ENCODE measurements around the gene TRAF3.
"Not testable (repeated sequence)": the region's sequence is repeated elsewhere in the genome, so short reads cannot be mapped to it uniquely, and the experiment has no call there.

TRAF3 gene

DNA sequence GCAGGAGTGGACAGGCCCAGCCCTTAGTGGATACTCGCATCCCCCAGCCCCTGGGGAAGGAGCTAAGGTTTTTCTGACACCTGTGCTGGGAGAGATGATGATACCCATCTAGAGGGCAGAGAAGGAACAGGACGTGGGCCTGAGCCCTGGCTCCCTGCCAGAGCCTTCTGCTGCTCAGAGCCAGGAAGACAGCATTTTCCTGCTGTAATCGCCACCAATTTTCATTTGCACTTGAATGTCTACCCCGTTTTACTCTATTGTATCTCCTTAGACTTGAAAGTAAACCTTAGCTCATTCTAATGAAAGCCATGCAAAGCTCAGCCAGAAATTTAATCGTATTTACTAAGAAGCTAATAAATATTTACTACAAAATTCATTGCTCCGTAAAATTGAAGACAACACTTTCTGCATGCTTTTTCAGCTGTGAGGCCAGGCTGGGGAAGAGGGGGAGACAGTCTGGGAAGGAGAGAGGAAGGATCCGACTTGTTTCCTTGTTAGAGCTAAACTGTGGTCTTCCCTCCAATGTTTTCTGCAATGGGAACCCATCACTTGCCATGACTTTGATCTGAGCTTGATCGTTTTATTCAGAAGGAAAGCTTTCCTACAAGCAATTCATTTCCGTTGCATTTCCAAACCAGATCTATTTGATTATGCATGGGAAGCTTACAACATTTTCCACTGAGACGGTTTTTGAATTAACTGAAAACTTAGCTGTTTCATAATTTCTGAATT is 17.6 kb upstream of the TRAF3 start:
- Histone ChIP-seq H3K27me3 (no peaks in the 10 kb centered on the region), H4K20me1 (no peaks in the 10 kb centered on the region), H3K4me3 (no peak overlapping the region), H3K4me2 (peak overlapping the region in 5 of 11 experiments; percentile 1 to 48 (median 17); a peak in 9 of 22 replicates), H3K36me3 (no peaks in the 10 kb centered on the region), H3K27ac (no peak overlapping the region), H3K4me1 (peaks cover 25 to 44% (median 37%) of the 10 kb centered on the region in 10 experiments), H3K9me3 (replicated peaks in 1 of 11) (peaks cover 0 to 8% (median 3%) of the 10 kb centered on the region in 11 experiments; a peak in 5 of 22 replicates), H3K9ac (no peak overlapping the region)
- TF ChIP-seq Cebpa-rat (IDR thresholded peaks at IDR 0.05): no peak

DNA sequence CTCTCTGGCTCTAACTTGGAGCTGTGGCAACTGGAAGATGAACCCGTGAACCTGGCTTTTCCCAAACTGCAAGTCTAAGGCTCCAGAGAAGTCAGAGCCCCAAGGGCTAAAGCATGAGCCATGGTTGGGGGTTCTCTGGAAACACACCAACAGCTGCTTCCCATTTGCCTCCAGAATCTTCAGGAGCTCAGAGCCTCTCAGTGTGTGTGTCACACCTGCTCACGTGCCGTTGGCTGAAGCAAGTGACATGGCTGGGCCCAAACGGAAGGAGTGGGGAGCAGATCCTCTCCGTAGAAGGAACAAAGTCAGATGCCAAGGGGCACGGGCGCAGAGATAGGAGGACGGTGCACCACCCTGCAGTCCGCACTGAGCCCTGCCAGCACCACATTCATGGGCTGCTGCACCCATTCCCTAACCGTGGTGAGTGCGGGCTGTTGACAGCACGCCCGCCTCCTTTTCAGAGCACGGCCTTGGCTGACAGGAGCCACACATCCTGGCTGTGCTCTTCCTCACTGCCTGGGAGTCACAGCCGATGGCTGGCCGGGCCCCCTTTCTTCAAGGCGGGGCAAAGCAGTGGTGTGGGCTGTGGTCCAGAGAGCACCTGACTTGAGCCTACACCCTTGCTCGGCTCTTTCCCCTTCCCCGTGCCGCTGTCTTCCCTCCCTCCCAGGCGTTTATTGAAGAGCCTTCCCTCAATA is 16.6 kb upstream of the TRAF3 start:
- Histone ChIP-seq H3K4me2 (no peak overlapping the region), H3K9ac (no peak overlapping the region)

DNA sequence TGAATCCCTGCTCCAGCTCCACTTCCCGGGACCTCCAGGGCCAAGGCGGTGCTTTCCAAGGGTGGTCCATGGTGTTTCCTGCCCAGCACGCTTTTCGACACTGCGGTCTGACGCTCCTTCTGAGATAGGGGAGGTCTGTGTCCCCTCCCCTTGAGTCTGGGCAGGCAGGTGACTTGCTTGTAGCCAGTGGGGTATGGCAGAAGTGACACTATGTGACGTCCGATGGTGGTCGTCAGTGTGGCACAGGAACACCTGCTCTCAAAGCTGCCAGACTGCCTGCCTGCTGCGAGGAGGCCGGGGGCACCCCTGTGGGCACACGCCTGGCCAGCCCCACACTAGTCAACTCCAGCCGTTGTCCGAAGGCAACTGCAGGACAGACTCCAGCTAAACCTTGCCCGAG is 16.0 kb upstream of the TRAF3 start:
- no peak for TF ChIP-seq Cebpa-rat (IDR thresholded peaks at IDR 0.05)
- Histone ChIP-seq H4K20me1 (no peaks in the 10 kb centered on the region), H3K9me3 (replicated peaks in 1 of 11) (peaks cover 0 to 8% (median 3%) of the 10 kb centered on the region in 11 experiments; a peak in 5 of 22 replicates), H3K4me3 (no peak overlapping the region), H3K4me1 (peaks cover 22 to 43% (median 35%) of the 10 kb centered on the region in 10 experiments), H3K4me2 (no peak overlapping the region), H3K36me3 (no peaks in the 10 kb centered on the region), H3K9ac (no peak overlapping the region), H3K27ac (no peak overlapping the region), H3K27me3 (no peaks in the 10 kb centered on the region)

More for the DNA sequence above, 16.6 kb upstream of the TRAF3 start:
- H3K9me3 ChIP-seq (replicated peaks in 1 of 11): peaks cover 0 to 8% (median 3%) of the 10 kb centered on the region in 11 experiments; a peak in 5 of 22 replicates
- peaks cover 22 to 42% (median 36%) of the 10 kb centered on the region in 10 experiments for H3K4me1 ChIP-seq
- H3K27me3 ChIP-seq: no peaks in the 10 kb centered on the region
- H3K4me3 ChIP-seq: no peak overlapping the region
- no peak for TF ChIP-seq Cebpa-rat (IDR thresholded peaks at IDR 0.05)
- H4K20me1 ChIP-seq: no peaks in the 10 kb centered on the region
- no peak overlapping the region for H3K27ac ChIP-seq
- H3K36me3 ChIP-seq: no peaks in the 10 kb centered on the region

DNA sequence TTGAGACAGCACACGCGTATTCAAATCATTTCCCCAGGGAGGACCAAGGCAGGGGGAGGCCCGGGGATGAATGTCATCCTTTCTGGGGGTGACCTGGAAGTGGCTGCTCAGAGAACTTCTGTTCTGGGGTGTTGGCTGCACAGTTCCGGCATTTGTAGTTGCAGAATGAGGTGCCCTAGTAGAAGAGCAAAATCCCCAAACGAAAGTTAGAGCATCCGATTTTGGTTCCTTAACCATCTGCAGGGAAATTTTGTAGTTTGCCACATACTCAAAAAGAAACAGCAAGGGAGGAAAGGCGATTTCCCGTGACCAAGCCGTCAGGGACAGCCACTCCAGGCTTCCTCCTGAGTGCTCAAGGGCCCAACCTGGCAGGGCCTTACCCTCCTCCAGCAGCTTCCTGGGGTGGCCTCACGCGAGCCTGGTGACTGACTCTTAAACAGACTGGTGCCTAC is 13.0 kb upstream of the TRAF3 start:
- Histone ChIP-seq H3K27ac (peak overlapping the region in 7 of 11 experiments; percentile 2 to 85 (median 38); a peak in 10 of 22 replicates), H3K9ac (peak overlapping the region in 3 of 11 experiments; percentile 31 to 74 (median 69); a peak in 5 of 22 replicates), H3K4me3 (no peak overlapping the region), H3K9me3 (replicated peaks in 1 of 11) (no peaks in the 10 kb centered on the region; a peak in 1 of 22 replicates), H4K20me1 (no peaks in the 10 kb centered on the region), H3K27me3 (no peaks in the 10 kb centered on the region), H3K36me3 (no peaks in the 10 kb centered on the region), H3K4me1 (peaks cover 33 to 70% (median 42%) of the 10 kb centered on the region in 10 experiments), H3K4me2 (peak overlapping the region; percentile 33 to 83 (median 65))
- no peak for TF ChIP-seq Cebpa-rat (IDR thresholded peaks at IDR 0.05)

DNA sequence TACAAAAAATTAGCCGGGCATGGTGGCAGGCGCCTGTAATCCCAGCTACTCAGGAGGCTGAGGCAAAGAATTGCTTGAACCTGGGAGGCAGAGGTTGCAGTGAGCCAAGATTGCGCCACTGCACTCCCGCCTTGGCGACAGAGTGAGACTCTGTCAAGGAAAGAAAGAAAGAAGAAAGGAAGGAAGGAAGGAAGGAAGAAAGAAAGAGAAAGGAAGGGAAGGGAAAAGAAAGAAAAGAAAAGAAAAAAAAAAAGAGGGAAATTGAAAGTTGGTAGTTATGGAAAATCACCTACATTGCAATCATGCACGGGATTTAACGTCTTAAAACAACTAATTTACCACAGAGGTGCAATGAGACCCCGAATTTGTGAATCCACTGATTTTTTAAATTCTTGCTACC is 11.5 kb upstream of the TRAF3 start:
- not testable (repeated sequence) for H3K9me3 ChIP-seq (replicated peaks in 1 of 11); H3K27me3 ChIP-seq; H3K4me3 ChIP-seq; H3K27ac ChIP-seq; H3K36me3 ChIP-seq; H4K20me1 ChIP-seq; H3K9ac ChIP-seq
- Histone ChIP-seq H3K4me2 (peak overlapping the region in 2 of 11 experiments; percentile 83 to 86; a peak in 3 of 22 replicates), H3K4me1 (peaks cover 35 to 79% (median 39%) of the 10 kb centered on the region in 10 experiments)

DNA sequence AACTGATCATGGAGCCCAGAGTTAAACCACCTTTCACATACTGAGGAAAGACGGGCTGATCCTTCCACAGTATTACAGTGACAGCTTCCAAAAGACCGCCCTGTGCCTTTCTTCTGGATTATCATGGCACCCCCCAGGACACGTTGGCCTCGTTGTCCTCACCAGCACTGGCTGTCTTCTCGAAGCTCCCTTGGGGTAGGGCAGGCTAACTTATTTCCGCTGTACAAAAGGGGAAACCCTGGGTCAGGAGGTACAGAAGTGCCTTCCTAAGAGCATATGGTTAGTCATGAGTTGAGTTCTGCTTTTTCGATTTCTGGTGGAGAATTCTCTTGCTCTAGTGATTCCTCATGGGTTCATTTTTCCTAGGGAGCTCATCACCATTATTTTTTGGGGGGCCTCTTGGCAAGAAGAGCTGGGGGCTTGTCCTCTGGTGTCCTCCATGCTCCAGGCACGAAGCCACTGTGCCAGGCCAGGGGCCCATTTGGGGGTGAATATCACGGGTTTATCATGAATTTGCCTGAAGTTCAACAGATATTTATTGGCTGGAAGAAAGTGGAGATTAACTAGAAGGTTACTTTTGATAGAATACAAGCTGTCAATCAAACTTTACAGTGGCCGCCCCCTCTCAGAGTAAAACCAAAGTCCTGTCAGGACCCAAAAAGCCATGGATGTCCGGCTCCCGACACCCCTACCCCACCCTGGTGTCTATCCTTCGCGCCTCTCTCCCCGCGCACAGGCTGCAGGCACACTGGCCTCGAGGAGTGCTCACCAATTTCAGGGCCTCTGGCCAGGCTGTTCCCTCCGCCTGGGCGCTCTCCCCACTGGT is 8.8 kb upstream of the TRAF3 start:
- H3K36me3 ChIP-seq: no peaks in the 10 kb centered on the region
- H3K27ac ChIP-seq: peak overlapping the region; percentile 13 to 96 (median 76)
- peak overlapping the region in 10 of 11 experiments; percentile 15 to 77 (median 42); a peak in 13 of 22 replicates for H3K9ac ChIP-seq
- H3K4me1 ChIP-seq: peaks cover 48 to 99% (median 55%) of the 10 kb centered on the region in 10 experiments
- H3K4me2 ChIP-seq: peak overlapping the region; percentile 51 to 92 (median 78)
- H3K4me3 ChIP-seq: peak overlapping the region in 1 of 10 experiments; percentile 14; a peak in 1 of 20 replicates
- no peaks in the 10 kb centered on the region for H4K20me1 ChIP-seq
- TF ChIP-seq Cebpa-rat (IDR thresholded peaks at IDR 0.05): no peak
- H3K9me3 ChIP-seq (replicated peaks in 1 of 11): no peaks in the 10 kb centered on the region; a peak in 1 of 22 replicates
- H3K27me3 ChIP-seq: no peaks in the 10 kb centered on the region

DNA sequence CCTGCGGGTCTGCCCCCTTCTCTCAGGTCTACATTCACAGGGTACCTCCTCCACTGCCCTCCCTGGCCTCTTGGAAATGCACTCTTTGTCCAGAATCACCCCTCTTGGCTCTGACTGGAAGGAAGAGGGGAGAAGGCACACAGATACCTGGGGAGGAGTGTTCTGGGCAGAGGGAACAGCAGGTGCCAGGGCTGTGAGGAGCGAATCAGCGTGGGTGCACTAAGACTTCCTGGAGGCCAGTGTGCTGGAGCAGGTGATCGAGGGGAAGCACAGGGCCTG is 8.3 kb upstream of the TRAF3 start:
- Histone ChIP-seq H3K27me3 (no peaks in the 10 kb centered on the region), H4K20me1 (no peaks in the 10 kb centered on the region), H3K4me3 (peak overlapping the region in 1 of 10 experiments; percentile 14; a peak in 1 of 20 replicates), H3K36me3 (no peaks in the 10 kb centered on the region), H3K27ac (peak overlapping the region; percentile 13 to 96 (median 76); a peak in 21 of 22 replicates), H3K9me3 (replicated peaks in 1 of 11) (no peaks in the 10 kb centered on the region; a peak in 1 of 22 replicates), H3K4me1 (peaks cover 48 to 99% (median 55%) of the 10 kb centered on the region in 10 experiments), H3K9ac (peak overlapping the region in 9 of 11 experiments; percentile 15 to 77 (median 40); a peak in 12 of 22 replicates), H3K4me2 (peak overlapping the region; percentile 51 to 92 (median 78))
- TF ChIP-seq Cebpa-rat (IDR thresholded peaks at IDR 0.05): no peak

DNA sequence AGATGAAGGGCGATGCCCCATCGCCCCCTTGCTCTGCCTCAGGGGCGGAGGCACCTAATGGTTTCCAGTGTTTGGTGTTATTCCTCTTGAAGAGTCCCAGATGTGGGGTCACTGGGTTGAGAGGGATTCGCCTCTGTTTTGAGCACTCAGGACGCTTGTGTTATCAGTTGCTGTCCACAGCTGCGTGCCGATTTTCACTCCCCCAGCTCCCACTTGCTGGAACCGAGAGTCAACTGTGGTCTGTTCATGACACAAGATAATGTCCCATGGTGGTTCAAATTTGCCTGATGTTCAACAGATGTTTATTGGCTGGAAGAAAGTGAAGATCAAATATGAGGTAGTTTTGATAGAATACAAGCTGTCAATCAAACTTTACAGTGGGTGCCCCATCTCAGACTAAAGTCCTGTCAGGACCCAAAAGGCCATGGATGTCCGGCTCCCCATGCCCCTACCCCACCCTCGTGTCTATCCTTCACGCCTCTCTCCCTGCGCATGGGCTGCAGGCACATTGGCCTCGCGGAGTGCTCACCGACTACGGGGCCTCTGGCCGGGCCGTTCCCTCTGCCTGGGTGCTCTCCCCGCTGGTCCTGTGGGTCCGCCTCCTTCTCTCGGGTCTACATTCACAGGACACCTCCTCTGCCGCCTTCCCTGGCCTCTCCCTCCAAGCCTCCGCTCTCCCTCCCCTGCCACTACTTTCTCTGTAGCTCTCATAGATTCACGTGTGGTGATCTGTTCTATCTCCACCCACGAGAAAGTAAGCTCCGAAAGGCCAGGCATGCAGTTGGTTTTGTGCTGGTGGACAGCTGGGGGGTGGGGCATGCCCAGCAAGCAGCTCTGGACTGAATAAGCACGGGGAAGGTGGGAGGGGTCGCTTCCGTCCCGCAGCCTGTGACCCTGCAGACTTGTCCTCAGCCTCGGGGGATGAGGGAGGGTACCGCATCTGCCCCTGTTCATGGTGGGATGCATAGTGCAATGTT is 6.8 kb upstream of the TRAF3 start:
- H3K27ac ChIP-seq: peak overlapping the region in 2 of 11 experiments; percentile 91 to 96; a peak in 3 of 22 replicates
- peak overlapping the region in 2 of 11 experiments; percentile 83 to 86; a peak in 3 of 22 replicates for H3K4me2 ChIP-seq
- H3K27me3 ChIP-seq: no peaks in the 10 kb centered on the region
- TF ChIP-seq Cebpa-rat (IDR thresholded peaks at IDR 0.05): no peak
- no peaks in the 10 kb centered on the region for H3K36me3 ChIP-seq
- H3K4me1 ChIP-seq: peaks cover 55 to 96% (median 61%) of the 10 kb centered on the region in 10 experiments
- H3K4me3 ChIP-seq: no peak overlapping the region
- H3K9ac ChIP-seq: no peak overlapping the region
- no peaks in the 10 kb centered on the region for H4K20me1 ChIP-seq
- no peaks in the 10 kb centered on the region; a peak in 1 of 22 replicates for H3K9me3 ChIP-seq (replicated peaks in 1 of 11)
